Memory B cell (primary cell): Measurements from ENCODE around the gene UBAC1.
A peak's percentile ranks its signal among the peaks of the same experiment; 100 is the strongest.

Experiments used
- ATAC-seq: fragments of 150-1000 bp; cut with Tn5 transposase; 2 replicates; pipeline ENCODE4 v1.10.0; 2021; ENCODE audit warnings: low read depth, mild to moderate bottlenecking, moderate library complexity
- DNase-seq, 2 donors: peaks; one replicate each; pipeline ENCODE4 v3.0.0; 2022; ENCODE audit warnings: low spot score in 2 of 2
- H3K27ac Mint-ChIP-seq: one replicate; pipeline ENCODE4 v1.8.0; 2022; ENCODE audit warnings: mild to moderate bottlenecking, moderate library complexity, mixed read lengths
- H3K27me3 Mint-ChIP-seq: one replicate; pipeline ENCODE4 v1.8.0; 2022; ENCODE audit warnings: mixed read lengths
- H3K36me3 Mint-ChIP-seq: one replicate; pipeline ENCODE4 v1.8.0; 2022; ENCODE audit warnings: mild to moderate bottlenecking, mixed read lengths
- H3K4me1 Mint-ChIP-seq: one replicate; pipeline ENCODE4 v1.8.0; 2022; ENCODE audit warnings: mixed read lengths
- H3K4me3 Mint-ChIP-seq: one replicate; pipeline ENCODE4 v1.8.0; 2022; ENCODE audit warnings: mild to moderate bottlenecking, moderate library complexity, mixed read lengths
- H3K9me3 Mint-ChIP-seq: one replicate; pipeline ENCODE4 v1.8.0; 2022; ENCODE audit warnings: mixed read lengths

Gene UBAC1

DNA sequence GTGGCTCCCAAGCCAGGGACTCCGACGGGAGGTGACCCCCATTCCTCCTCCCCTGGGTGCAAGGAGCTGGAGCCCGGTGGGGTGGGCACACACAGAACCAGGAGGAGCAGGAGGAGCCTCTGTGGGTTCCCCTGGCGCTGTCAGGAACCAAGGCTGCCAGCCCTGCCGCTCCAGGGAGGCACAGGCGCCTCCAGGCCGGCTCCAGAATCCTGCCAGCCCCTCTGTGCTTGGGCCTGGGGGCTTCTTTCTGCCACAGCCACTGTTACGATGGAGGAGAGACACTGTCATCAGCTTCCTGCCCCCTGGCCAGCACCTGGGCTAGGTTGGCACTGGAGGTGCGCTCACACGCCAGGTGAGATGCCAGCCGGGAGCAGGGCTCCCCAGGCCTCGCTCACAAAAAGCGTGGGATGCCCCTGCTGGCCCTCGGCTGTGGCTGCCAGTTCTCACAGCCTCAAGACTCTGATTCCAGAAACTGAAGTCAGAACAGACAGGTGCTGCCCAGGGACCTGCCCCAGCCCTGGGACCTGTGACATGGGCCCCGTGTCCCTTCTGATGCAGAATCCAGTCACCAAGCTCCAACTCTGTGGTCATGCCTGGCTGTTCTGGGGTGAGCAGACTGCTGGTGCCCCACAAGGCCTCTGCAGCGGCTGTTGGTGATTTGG is 37.4 kb upstream of the UBAC1 start:
- Mint-ChIP-seq H3K4me1 (no peaks in the 10 kb centered on the region), H3K4me3 (no peak overlapping the region), H3K27me3 (peaks cover 2% of the 10 kb centered on the region), H3K27ac (no peak overlapping the region), H3K36me3 (no peaks in the 10 kb centered on the region), H3K9me3 (no peaks in the 10 kb centered on the region)
- DNase-seq (no peak), ATAC-seq (no peak)

DNA sequence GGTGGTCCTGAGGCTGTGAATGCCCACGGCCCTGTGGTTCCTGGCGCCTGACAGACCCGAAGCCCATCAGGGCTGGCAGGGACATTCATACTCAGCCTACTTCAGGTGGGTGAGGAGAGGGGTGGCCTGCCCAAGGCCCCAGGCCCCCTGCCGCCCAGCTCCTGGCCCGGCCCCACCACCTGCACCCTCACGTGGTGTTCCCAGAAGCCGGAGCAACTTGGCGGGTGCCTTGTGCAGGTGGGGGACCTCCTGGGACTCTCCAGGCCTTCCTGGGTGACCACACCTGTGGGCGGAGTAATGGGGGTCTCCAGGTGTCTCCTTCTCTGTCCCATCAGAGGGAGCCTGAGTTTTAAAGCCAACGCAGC is 36.8 kb upstream of the UBAC1 start:
- DNase-seq (no peak), ATAC-seq (no peak)
- H3K4me3 Mint-ChIP-seq: no peak overlapping the region
- H3K4me1 Mint-ChIP-seq: no peaks in the 10 kb centered on the region
- H3K36me3 Mint-ChIP-seq: no peaks in the 10 kb centered on the region
- peaks cover 2% of the 10 kb centered on the region for H3K27me3 Mint-ChIP-seq
- H3K9me3 Mint-ChIP-seq: no peaks in the 10 kb centered on the region
- H3K27ac Mint-ChIP-seq: no peak overlapping the region

DNA sequence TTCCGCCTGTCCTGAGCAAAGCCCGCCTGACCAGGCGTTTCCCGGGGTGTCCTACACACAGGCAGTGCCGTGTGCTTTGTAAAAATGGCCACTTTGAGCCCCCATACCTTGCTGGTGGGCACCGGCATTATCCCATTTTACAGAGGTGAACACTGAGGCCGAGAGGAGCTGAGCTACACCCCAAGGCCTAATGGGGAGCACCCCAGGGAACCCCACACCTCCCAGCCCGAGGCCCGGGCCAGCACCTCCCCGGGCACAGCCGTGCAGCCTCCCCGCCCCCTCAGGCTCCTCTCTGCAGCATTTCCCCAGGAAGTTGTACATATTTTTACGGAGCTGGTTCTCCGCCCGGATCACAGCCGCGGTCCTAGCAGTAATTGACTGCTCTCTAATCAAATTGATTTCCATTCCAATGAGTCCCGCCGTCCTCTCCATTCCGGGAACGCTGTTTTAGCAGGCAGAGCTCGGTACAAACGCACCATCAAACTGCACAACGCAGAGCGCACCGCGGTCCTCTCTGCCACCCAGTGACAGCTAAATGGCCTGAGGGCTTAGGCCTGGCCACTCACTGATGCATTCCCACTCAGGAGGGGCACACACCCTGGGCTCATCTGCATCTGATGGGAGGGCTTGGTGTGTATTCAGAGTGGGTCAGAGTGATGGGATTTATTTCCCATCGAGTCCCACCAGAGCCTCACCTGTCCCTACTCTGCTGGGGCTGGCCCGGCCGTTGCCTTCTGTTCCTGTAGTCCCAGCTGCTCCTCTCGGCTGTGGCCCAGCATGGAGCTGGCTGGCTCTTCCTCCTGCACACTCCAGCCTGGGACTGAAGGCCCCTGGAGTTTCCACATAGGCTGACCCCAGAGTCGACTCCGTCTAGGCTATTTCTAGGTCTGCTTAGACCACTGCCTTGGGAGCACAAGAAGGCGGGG is 36.2 kb upstream of the UBAC1 start:
- Mint-ChIP-seq H3K36me3 (no peaks in the 10 kb centered on the region), H3K4me3 (no peak overlapping the region), H3K27me3 (no peaks in the 10 kb centered on the region), H3K27ac (no peak overlapping the region), H3K4me1 (no peaks in the 10 kb centered on the region), H3K9me3 (no peaks in the 10 kb centered on the region)
- no peak for ATAC-seq
- no peak for DNase-seq

DNA sequence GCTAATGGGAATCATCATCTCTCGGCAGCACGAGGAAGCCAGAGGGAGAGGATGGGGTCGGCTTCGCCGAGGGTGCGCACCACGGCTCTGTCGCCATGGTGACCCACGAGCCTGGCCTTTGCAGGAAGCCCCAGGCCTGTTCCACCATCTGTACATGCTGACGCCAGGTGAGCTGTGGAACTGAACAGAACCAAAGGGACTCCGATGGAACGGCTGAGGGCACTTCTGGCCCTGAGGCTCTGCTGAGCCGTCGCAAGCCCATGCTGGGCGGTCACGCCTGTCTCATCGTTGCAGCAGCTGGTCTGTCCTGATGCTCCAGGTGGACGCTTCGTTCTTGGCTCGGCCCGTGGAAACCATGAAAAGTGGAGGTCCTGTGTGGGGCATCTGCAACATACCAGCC is 34.6 kb upstream of the UBAC1 start:
- Mint-ChIP-seq H3K36me3 (no peaks in the 10 kb centered on the region), H3K4me3 (no peak overlapping the region), H3K27ac (no peak overlapping the region), H3K27me3 (no peaks in the 10 kb centered on the region), H3K4me1 (peaks cover 3% of the 10 kb centered on the region), H3K9me3 (peaks cover under 1% of the 10 kb centered on the region)
- DNase-seq (no peak), ATAC-seq (no peak)

DNA sequence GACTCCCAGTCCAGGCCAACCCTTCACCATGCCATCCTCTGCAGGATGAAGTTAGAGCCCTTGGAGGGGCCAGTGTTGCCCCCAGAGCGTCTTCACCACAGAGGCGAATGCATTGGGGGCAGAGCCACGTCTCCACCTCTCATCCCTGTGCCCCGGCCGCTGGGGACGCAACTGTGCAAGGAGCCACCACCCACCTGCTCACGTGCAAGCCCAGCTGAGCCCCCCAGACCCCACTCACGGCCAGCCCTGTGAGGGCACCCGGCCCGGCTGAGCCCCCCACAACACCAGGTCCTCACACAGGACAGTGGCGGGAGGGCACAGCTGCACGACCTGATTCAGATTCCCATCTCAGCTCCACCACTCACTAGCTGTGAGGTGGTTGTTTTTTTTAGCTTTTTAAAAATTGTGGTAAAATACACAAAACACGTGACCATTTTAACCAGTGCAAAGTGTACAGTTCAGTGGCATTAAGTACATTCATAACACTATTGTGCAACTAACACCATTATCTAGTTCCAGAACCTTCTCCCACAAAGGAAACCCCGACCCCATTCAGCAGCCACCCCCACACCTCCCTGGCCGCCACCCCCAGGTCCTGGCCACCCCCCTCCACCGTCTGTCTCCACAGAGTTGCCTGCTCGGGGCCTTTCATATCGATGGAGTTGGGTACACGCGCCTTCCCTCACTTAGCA is 33.5 kb upstream of the UBAC1 start:
- ATAC-seq: no peak
- Mint-ChIP-seq H3K4me3 (no peak overlapping the region), H3K9me3 (peaks cover 2% of the 10 kb centered on the region), H3K36me3 (no peaks in the 10 kb centered on the region), H3K27ac (no peak overlapping the region), H3K4me1 (peaks cover 5% of the 10 kb centered on the region), H3K27me3 (no peaks in the 10 kb centered on the region)
- DNase-seq: no peak

DNA sequence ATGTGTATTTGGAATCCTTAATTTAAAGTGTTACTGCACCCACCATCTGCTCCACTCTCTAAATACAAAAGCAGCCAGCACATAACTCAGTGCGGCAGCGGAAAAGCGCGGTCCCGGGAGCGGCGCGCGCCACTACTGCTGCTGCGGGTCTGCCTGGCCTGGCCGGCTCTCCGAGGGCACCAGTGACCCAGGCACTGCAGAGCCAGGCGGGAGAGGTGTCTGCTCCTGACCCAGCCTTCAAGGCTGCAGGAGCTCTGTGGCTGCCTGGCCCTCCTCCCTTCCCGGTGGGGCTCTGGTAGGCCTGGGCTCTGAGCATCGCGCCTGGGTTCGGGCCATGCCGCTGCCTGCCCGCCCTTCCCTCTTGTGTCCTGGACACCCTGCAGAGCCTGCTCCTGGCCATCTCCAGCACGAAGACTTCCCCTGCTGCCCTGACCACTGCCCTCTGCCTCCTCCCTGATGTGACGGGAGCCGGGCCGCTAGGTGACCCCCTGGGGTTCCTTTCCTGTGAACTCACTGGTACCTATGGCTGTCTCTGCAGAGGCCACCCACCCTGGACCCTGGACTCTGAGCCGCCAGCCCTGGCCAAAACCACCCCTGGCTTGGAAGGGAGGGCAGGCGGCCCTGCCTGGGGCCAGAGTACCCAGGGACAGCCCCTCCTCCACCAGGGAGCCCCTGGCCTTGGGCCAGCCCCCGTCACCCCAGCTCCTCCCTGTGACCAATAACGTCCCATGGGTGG is 32.8 kb upstream of the UBAC1 start:
- Mint-ChIP-seq H3K4me3 (no peak overlapping the region), H3K4me1 (peaks cover 7% of the 10 kb centered on the region), H3K27ac (no peak overlapping the region), H3K27me3 (no peaks in the 10 kb centered on the region), H3K36me3 (no peaks in the 10 kb centered on the region), H3K9me3 (peaks cover 2% of the 10 kb centered on the region)
- ATAC-seq (no peak), DNase-seq (no peak)

DNA sequence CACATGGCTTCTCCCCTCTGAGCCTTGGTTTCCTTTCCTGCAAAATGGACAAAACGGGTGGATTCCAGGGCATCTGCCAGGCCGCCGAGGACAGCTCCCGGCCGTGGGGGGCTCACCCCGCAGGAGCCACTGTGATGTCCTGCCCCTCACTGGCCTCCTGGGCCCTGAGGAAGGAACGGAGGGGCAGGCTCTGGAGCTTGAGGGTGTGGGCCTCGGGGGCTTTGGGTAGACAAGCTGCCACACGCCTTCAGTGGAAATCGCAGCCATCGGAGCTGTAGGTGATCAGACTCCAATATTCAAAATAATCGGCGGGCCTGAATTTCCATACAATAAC is 32.2 kb upstream of the UBAC1 start:
- H3K27me3 Mint-ChIP-seq: peaks cover under 1% of the 10 kb centered on the region
- H3K36me3 Mint-ChIP-seq: no peaks in the 10 kb centered on the region
- peaks cover 2% of the 10 kb centered on the region for H3K9me3 Mint-ChIP-seq
- H3K4me3 Mint-ChIP-seq: peak overlapping the region; percentile 41
- H3K27ac Mint-ChIP-seq: no peak overlapping the region
- ATAC-seq (no peak), DNase-seq (no peak)
- H3K4me1 Mint-ChIP-seq: peaks cover 7% of the 10 kb centered on the region

DNA sequence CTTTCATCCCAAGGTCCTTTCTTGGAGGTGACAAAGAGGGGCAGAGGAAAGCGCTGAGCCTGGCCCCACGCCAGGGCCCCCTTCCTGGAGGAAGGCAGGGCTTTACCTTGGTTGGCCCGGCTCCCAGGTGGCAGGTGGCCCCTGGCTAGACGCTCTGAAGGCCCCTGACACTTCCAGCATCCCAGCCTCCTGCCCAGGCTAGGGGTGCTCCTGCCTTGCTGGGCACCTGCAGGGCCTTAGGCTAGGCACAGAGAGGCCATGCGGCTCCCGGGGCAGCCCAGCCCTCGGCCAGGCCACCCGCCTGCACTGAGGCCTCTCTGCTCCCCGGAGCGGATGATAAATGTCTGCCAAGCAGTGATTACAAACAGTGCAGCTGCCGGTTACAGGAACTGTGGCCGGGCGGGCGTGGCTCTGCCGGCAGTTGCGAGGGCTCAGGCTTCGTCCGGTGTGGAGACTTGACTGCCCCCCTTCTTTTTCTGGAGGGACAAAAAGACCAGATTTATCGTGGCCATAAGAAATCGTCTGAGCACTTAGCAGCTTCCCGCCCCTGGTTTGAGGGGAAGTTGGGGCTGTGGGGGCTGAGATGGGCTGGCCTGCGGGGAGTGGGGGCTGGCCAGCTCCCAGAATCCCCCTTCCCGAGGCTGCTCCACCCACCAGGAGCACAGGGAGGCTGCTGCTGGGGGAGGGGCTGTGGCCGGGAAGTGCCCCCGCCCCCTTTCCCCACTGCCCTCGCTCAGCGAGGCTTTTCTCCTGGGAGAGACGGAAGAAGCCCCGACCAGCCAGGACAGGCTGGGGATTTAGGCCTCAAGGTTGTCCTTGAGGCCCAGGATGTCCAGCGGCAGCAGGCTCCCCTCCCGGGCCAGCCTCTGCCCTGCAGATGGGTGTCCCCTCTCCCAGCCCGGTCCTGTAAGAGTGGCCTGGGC is 31.6 kb upstream of the UBAC1 start:
- peak in 1 of 2 donors; percentile 37 for DNase-seq

DNA sequence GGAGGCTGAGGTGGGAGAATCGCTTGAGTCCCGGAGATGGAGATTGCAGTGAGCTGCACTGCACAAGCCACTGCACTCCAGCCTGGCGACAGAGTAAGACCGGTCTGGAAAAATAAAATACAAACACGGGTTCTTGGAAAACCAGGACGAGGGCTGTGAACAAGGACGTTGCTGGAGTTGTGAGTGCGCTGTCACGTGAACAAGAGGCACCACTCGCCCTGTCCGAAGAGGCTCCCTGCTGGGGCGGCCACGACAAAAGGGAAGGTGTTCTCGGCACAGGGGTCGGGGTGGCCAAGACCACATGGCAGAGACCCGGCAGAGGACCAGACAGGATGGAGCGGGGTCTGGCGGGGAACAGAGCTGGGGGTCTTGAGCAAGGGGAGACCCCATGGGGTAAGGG is 30.6 kb upstream of the UBAC1 start:
- H3K27me3 Mint-ChIP-seq: peaks cover 3% of the 10 kb centered on the region
- H3K27ac Mint-ChIP-seq: no peak overlapping the region
- H3K36me3 Mint-ChIP-seq: no peaks in the 10 kb centered on the region
- ATAC-seq (no peak), DNase-seq (no peak)
- no peak overlapping the region for H3K4me3 Mint-ChIP-seq
- peaks cover 2% of the 10 kb centered on the region for H3K9me3 Mint-ChIP-seq
- H3K4me1 Mint-ChIP-seq: peaks cover 7% of the 10 kb centered on the region

More for the DNA sequence above, 31.6 kb upstream of the UBAC1 start:
- peaks cover 2% of the 10 kb centered on the region for H3K9me3 Mint-ChIP-seq
- H3K36me3 Mint-ChIP-seq: no peaks in the 10 kb centered on the region
- H3K27me3 Mint-ChIP-seq: peaks cover 3% of the 10 kb centered on the region
- H3K27ac Mint-ChIP-seq: no peak overlapping the region
- peaks cover 7% of the 10 kb centered on the region for H3K4me1 Mint-ChIP-seq
- ATAC-seq: peak; percentile 73
- peak overlapping the region; percentile 56 for H3K4me3 Mint-ChIP-seq

DNA sequence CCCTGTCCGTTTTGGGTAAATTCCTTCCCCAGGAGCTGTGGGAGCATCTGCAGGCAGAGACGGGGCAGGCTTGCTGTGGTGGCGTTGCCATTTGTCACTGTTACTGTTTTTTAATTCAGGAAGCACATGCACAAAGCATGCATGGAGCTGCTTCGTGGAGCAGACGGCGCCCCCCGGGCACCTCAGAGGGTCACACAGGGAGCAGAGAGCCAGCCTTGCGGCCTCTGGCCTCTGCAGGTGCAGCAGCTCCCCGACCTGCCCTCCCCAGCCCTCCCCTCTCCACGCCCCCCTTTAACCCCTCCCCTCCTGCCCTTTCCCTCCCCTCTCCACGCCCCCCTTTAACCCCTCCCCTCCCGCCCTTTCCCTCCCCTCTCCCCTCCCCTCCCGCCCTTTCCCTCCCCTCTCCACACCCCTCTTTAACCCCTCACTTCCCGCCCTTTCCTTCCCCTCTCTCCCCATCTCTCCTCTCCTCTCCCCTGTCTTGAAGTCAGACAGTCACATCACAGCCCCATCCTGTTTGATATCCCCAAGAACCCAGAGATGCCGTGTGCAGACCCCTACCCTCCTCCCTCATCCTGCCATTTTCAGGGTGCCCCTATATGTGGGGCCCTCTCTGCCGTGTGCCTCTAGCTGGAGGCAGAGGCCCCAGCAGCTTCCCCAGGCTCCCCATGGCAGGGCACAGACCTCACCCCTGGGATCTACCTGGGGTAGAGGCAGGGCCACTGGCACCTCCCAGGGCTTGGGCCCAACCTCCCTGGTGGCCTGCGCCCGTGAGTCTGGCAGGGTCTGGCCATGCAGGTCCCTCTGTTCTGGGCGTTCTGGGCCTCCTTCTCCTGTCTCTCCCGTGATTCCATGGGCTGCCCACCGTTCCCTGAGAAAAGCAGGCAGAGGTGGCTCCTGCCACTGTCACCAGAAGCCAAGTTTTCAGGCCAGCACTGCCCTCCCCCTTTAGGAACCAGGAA is 29.6 kb upstream of the UBAC1 start:
- H3K9me3 Mint-ChIP-seq: peaks cover 2% of the 10 kb centered on the region
- H3K4me3 Mint-ChIP-seq: peak overlapping the region; percentile 47
- peaks cover 7% of the 10 kb centered on the region for H3K4me1 Mint-ChIP-seq
- H3K27me3 Mint-ChIP-seq: peaks cover 5% of the 10 kb centered on the region
- DNase-seq (no peak), ATAC-seq (peak; percentile 63)
- no peak overlapping the region for H3K27ac Mint-ChIP-seq
- H3K36me3 Mint-ChIP-seq: no peaks in the 10 kb centered on the region

DNA sequence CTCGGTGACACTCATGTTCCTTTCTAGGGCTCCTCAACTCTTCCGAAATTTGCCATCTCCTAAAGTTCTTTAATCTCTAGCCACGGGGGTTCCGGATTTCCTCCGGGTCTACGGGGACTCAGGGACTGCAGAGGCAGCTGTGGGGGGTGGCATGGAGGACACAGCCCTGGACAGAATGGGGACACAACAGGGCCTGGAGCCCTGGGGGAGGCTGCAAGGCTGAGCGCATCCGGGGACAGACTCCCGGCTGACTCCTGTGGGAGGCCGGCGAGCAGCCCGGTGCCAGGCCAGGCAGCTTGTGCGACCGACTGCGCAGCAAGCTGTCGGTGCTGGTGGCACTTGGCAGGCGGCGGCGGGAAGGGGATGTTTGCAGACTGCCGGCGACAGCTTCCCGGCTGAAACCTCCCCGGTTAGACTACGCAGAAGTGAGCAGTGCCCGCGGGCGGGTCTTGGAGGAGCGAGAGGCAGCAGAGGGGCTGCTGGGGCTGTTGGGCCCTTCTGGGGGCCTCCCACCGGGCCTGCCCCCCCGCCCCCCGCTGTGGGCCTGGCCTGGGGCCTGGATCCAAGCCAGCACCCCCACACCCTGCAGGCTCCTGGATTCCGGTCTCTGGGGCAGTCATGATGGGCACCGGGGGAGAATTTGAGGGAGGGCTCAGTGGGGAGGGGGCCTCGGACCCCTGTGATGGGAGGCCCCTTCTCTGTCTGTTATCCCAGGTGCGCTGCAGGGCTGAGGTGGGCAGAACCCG is 28.7 kb upstream of the UBAC1 start:
- H3K36me3 Mint-ChIP-seq: no peaks in the 10 kb centered on the region
- peak overlapping the region; percentile 11 for H3K4me3 Mint-ChIP-seq
- H3K27ac Mint-ChIP-seq: no peak overlapping the region
- DNase-seq (no peak), ATAC-seq (peak; percentile 34)
- peaks cover 7% of the 10 kb centered on the region for H3K4me1 Mint-ChIP-seq
- peaks cover 6% of the 10 kb centered on the region for H3K27me3 Mint-ChIP-seq
- peaks cover 2% of the 10 kb centered on the region for H3K9me3 Mint-ChIP-seq

DNA sequence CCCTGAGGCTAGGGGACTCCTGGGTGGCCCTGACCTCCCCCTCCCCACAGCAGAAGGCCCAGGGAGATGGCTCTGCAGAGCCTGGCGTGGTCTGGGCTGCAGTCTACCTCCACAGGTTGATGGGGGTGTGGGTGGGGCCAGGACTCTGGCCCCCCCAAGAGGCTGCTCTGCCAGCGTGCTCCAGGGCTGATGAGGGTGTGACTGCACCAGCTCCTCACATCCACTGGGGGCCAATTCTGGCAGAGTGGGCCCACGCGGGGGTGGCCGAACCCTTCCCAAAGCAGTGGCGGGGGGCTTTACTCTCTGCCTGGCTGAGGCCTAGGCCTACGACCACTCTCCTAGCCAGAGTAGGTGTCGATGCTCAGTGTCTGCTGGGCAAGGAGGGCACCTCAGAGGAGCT is 28.0 kb upstream of the UBAC1 start:
- no peak for DNase-seq

More for the DNA sequence above, 28.0 kb upstream of the UBAC1 start:
- H3K4me1 Mint-ChIP-seq: peaks cover 7% of the 10 kb centered on the region
- no peak overlapping the region for H3K27ac Mint-ChIP-seq
- peaks cover 2% of the 10 kb centered on the region for H3K9me3 Mint-ChIP-seq
- H3K27me3 Mint-ChIP-seq: peaks cover 6% of the 10 kb centered on the region
- ATAC-seq: no peak
- H3K4me3 Mint-ChIP-seq: no peak overlapping the region
- no peaks in the 10 kb centered on the region for H3K36me3 Mint-ChIP-seq
